ENCODE data around the gene DDX24. TPM values are rescaled to one million over a fixed set of nuclear protein-coding genes. Genes with fewer than 3 reads are reported as not detected.
A peak's percentile ranks its signal among the peaks of the same experiment; 100 is the strongest.

Gene DDX24
- total and polyA plus RNA-seq, 7 donors, result 42.5 to 147 (median 109) TPM

DNA sequence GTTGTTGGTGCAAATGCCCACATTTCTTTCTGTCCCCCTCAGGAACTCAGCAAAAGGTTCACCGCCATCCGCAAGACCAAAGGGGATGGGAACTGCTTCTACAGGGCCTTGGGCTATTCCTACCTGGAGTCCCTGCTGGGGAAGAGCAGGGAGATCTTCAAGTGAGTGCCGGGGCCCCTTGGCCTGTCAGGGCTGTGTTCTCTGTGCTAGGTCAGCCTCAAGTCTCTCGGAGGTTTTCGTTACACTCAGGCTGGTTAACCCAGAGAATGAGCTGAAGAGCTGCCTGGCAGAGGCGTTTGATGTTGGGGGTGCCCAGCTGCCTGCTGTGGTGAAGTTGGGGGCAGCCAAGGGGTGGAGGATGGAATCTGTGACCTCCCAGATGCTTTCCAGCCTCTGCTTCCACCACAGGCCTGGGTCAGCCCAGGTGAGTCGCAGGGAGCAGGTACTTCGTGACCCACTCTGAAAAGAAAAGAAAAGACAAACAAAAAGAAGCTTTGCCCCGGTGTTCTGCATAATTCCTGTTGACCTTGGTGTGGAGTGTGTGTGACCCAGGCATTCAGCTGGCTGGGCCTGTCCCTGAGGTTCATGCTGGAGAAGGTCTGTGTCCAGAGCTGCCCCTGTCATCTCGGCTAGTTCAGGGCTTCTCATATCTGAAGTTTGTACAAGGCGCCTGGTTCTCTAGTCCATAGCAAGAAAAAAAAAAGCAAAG is 41.9 kb downstream of the DDX24 start:
- Histone ChIP-seq H3K9me3 (no peaks in the 10 kb centered on the region), H3K4me3 (no peak overlapping the region), H3K36me3 (peaks cover 0 to 5% (median 0%) of the 10 kb centered on the region in 4 donors), H3K4me1 (peaks cover 0 to 18% (median 13%) of the 10 kb centered on the region in 4 donors), H3K27me3 (no peaks in the 10 kb centered on the region), H3K27ac (no peak overlapping the region)
- DNase-seq, result no peak
- intact Hi-C loops (cut with DNase I), result loop anchor here (5.0 kb wide), 1 partner anchor 138 kb away; no protein-coding TSS in a partner anchor
- 90 to 91% methylated on average over 11 of the region's 11 CpGs for WGBS, 2 donors
- no peak for TF ChIP-seq POLR2AphosphoS5 (IDR thresholded peaks at IDR 0.05)
- TF ChIP-seq EP300 (IDR thresholded peaks at IDR 0.05), result no peak
- TF ChIP-seq, protein P1, sequence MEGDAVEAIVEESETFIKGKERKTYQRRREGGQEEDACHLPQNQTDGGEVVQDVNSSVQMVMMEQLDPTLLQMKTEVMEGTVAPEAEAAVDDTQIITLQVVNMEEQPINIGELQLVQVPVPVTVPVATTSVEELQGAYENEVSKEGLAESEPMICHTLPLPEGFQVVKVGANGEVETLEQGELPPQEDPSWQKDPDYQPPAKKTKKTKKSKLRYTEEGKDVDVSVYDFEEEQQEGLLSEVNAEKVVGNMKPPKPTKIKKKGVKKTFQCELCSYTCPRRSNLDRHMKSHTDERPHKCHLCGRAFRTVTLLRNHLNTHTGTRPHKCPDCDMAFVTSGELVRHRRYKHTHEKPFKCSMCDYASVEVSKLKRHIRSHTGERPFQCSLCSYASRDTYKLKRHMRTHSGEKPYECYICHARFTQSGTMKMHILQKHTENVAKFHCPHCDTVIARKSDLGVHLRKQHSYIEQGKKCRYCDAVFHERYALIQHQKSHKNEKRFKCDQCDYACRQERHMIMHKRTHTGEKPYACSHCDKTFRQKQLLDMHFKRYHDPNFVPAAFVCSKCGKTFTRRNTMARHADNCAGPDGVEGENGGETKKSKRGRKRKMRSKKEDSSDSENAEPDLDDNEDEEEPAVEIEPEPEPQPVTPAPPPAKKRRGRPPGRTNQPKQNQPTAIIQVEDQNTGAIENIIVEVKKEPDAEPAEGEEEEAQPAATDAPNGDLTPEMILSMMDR (IDR thresholded peaks at IDR 0.05), result no peak
- TF ChIP-seq POLR2A (IDR thresholded peaks at IDR 0.05), result no peak

GRCh38 chr14:94038510-94038909 is 42.5 kb downstream of the DDX24 start:
- Histone ChIP-seq H3K4me3 (no peak overlapping the region), H3K27ac (no peak overlapping the region), H3K4me1 (peaks cover 0 to 18% (median 13%) of the 10 kb centered on the region in 4 donors), H3K9me3 (no peaks in the 10 kb centered on the region), H3K27me3 (no peaks in the 10 kb centered on the region), H3K36me3 (peaks cover 0 to 2% (median 0%) of the 10 kb centered on the region in 4 donors)
- intact Hi-C loops (cut with DNase I), result loop anchor here (5.0 kb wide), 1 partner anchor 139 kb away; no protein-coding TSS in a partner anchor
- DNase-seq, result no peak
- WGBS, 2 donors, result 90 to 91% methylated on average over 7 of the region's 7 CpGs
- TF ChIP-seq EP300 (IDR thresholded peaks at IDR 0.05) (no peak), POLR2AphosphoS5 (IDR thresholded peaks at IDR 0.05) (no peak), POLR2A (IDR thresholded peaks at IDR 0.05) (no peak)
- TF ChIP-seq, protein P1 (IDR thresholded peaks at IDR 0.05), result no peak

GRCh38 chr14:94037954-94038353 is 43.0 kb downstream of the DDX24 start:
- no peaks in the 10 kb centered on the region for H3K36me3 ChIP-seq
- no peaks in the 10 kb centered on the region for H3K27me3 ChIP-seq
- no peak for DNase-seq
- H3K27ac ChIP-seq, result no peak overlapping the region
- H3K4me1 ChIP-seq, result peaks cover 0 to 18% (median 13%) of the 10 kb centered on the region in 4 donors
- intact Hi-C loops (cut with DNase I), result loop anchor here (2.0 to 5.0 kb wide), 2 partner anchors 99 to 139 kb away; no protein-coding TSS in a partner anchor
- H3K9me3 ChIP-seq, result no peaks in the 10 kb centered on the region
- TF ChIP-seq, protein P1 (IDR thresholded peaks at IDR 0.05), result no peak
- TF ChIP-seq EP300 (IDR thresholded peaks at IDR 0.05) (no peak), POLR2AphosphoS5 (IDR thresholded peaks at IDR 0.05) (no peak), POLR2A (IDR thresholded peaks at IDR 0.05) (no peak)
- 90 to 91% methylated on average over 9 of the region's 9 CpGs for WGBS, 2 donors
- H3K4me3 ChIP-seq, result no peak overlapping the region

DNA sequence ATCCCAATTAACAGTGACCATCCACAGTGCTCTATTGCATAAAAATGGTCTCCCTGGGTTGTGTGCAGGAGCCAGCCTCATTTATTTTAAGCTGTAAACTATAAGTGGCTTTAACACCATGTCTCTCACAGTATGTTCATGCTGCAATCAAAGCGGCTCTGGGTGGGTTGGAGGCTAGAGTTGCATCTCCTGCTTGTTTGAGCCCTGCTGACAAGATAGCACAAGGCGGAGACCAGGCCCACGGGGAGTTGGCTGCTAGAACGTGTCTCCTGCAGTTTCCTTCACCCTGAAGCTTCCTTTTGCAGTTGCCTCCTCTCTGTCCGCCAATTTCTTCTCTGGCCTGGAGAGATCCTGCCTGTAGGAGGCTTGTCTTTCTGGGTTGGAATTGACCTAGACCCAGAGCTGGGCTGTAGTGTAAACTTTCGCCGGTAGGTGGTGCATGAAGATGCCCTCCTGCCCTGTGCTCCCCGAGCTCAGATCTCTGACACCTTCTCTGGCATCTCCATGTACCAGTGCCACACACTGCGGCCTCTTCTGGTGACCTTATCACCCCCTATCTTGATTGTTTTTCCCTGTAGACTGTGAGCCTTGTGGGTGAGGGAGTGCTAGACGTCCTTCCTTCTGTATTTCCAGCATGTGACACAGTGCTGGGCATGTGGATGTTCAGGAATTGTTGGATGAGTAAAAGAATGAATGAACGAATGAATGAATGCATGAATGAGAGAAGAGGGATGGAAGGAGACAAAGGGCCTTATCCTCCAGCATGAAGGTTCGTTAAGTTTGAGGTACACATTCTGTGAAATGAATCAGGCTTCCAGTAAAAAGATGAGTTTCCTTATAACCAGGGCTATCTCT is 44.5 kb downstream of the DDX24 start:
- no peak for TF ChIP-seq POLR2AphosphoS5 (IDR thresholded peaks at IDR 0.05)
- TF ChIP-seq, protein P1 (IDR thresholded peaks at IDR 0.05), result peak; percentile 67 to 88 (median 74)
- no peak for TF ChIP-seq POLR2A (IDR thresholded peaks at IDR 0.05)
- no peak for TF ChIP-seq EP300 (IDR thresholded peaks at IDR 0.05)
- Histone ChIP-seq H3K27me3 (no peaks in the 10 kb centered on the region), H3K36me3 (no peaks in the 10 kb centered on the region), H3K27ac (no peak overlapping the region), H3K9me3 (no peaks in the 10 kb centered on the region), H3K4me1 (peaks cover 0 to 7% (median 2%) of the 10 kb centered on the region in 4 donors), H3K4me3 (no peak overlapping the region)
- intact Hi-C loops (cut with DNase I), result loop anchor here (2.0 to 5.0 kb wide), 2 partner anchors 100 to 141 kb away; no protein-coding TSS in a partner anchor
- WGBS, 2 donors, result 25 to 38% methylated on average over 12 of the region's 12 CpGs
- no peak for DNase-seq

All from sigmoid colon (tissue), 7 donors.